Right lobe of liver (tissue), 4 donors: Measurements from ENCODE around the gene EPB41L4B.

ENCODE experiments used
- POLR2A ChIP-seq: fragments of 450-650 bp; IDR thresholded peaks from one replicate; pipeline ENCODE4 v1.6.1; 2017; ENCODE audit warnings: antibody characterized with exemption, mild to moderate bottlenecking
- TF ChIP-seq, protein P1 (sequence below), 4 donors: fragments of 200-600 bp in 3 of 4; fragments of 450-650 bp in 1 of 4; IDR thresholded peaks; one replicate each; pipeline versions ENCODE4 v1.5.1 to v1.8.0; 2016 to 2022; ENCODE audit warnings: antibody characterized with exemption in 4 of 4, mild to moderate bottlenecking in 2 of 4
- donor health status: DM: no; HTN: no; CAD: no.
- donor health status: DM: no; HTN: no; CAD: no.
- donor health status: DM: no; HTN: yes; CAD: no.

DNA sequence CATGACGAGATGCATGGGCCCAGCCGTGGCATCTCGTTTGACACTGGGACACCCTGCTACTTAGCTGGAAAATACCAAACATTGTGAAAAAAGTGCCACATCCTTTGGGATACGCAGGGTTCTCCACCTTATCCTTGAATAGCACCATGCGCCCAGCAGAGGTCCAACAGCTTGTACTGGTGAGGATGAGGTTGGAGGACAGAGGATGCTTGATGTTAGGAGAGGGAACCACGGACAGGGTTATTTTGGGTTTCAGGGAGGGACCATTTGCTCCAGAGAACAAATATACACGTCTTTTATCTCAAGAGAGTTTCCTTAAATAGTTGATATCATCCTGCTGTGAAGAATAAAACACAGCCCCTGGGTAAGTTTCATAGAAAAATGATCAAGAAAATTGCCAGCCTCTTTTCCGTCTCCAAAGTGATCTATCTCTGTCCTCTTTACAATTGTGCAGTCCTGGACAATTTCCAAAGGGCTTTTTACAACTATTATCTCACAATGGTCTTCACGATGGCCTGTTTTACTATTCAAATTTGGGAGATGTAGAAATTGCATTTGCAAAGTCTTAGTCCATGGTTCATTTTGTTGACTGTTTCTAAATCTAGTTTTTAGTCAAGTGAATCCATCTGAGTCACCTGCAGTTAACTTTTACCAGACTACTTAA lies 133.9 kb downstream of the EPB41L4B start:
- TF ChIP-seq, protein P1, sequence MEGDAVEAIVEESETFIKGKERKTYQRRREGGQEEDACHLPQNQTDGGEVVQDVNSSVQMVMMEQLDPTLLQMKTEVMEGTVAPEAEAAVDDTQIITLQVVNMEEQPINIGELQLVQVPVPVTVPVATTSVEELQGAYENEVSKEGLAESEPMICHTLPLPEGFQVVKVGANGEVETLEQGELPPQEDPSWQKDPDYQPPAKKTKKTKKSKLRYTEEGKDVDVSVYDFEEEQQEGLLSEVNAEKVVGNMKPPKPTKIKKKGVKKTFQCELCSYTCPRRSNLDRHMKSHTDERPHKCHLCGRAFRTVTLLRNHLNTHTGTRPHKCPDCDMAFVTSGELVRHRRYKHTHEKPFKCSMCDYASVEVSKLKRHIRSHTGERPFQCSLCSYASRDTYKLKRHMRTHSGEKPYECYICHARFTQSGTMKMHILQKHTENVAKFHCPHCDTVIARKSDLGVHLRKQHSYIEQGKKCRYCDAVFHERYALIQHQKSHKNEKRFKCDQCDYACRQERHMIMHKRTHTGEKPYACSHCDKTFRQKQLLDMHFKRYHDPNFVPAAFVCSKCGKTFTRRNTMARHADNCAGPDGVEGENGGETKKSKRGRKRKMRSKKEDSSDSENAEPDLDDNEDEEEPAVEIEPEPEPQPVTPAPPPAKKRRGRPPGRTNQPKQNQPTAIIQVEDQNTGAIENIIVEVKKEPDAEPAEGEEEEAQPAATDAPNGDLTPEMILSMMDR (IDR thresholded peaks at IDR 0.05): no peak
- TF ChIP-seq POLR2A: no peak
